Upper lobe of left lung (tissue), 6 donors: Measurements from ENCODE around the gene CACNB3. TPM values are rescaled to one million over a fixed set of nuclear protein-coding genes. Genes with fewer than 3 reads are reported as not detected.

Source experiments
- ATAC-seq, 2 donors: fragments of 200-7000 bp; cut with Tn5 transposase; one replicate each; pipeline ENCODE4 v1.9.1; 2022; ENCODE audit warnings: mild to moderate bottlenecking in 2 of 2, moderate library complexity in 2 of 2; ENCODE audit not compliant: low FRiP score in 2 of 2
- DNase-seq, 2 donors: peaks; one replicate each; pipeline ENCODE4 v3.0.0-alpha.2; 2019 to 2020
- H3K27ac ChIP-seq, 4 donors: fragments of 200-600 bp; sonication (generic); one replicate each; pipeline ENCODE4 v1.5.1; 2016 to 2019
- H3K27me3 ChIP-seq, 4 donors: fragments of 200-600 bp; sonication (generic); one replicate each; pipeline ENCODE4 v1.5.1; 2017 to 2019
- H3K36me3 ChIP-seq, 4 donors: fragments of 200-600 bp; sonication (generic); one replicate each; pipeline ENCODE4 v1.5.1; 2016 to 2019
- H3K4me1 ChIP-seq, 4 donors: fragments of 200-600 bp; sonication (generic); one replicate each; pipeline ENCODE4 v1.5.1; 2018 to 2019
- H3K4me3 ChIP-seq, 4 donors: fragments of 200-600 bp; sonication (generic); one replicate each; pipeline ENCODE4 v1.5.1; 2017 to 2019; ENCODE audit warnings: mild to moderate bottlenecking in 2 of 4, moderate library complexity in 1 of 4
- H3K9me3 ChIP-seq, 4 donors: fragments of 200-600 bp; sonication (generic); one replicate each; pipeline ENCODE4 v1.5.1; 2018 to 2019
- EP300 ChIP-seq, 4 donors: sonication (generic); formaldehyde crosslinking; IDR thresholded peaks; one replicate each; pipeline ENCODE4 v1.5.1; 2017; ENCODE audit warnings: antibody characterized with exemption in 4 of 4, control low read depth in 2 of 4
- POLR2A ChIP-seq, 4 donors: fragments of 450-650 bp; IDR thresholded peaks; one replicate each; pipeline ENCODE4 v1.5.1; 2016 to 2017; ENCODE audit warnings: antibody characterized with exemption in 4 of 4, mild to moderate bottlenecking in 2 of 4
- POLR2AphosphoS5 ChIP-seq, 2 donors: sonication (generic); formaldehyde crosslinking; IDR thresholded peaks; one replicate each; pipeline ENCODE4 v1.5.1; 2017; ENCODE audit warnings: antibody characterized with exemption in 2 of 2
- WGBS, 2 donors: methylation state at CpG; one replicate each; pipeline ENCODE4 v1.1.5; 2017 to 2018; 5-methylcytosine and 5-hydroxymethylcytosine counted together
- total RNA-seq, 6 donors: library from RNA; depleted of rRNA in 4 of 6; stranded (reverse); fragments of >200 nt in 4 of 6; gene quantifications; one replicate each; pipeline versions ENCODE4 v1.1.0 to v1.2.1, GENCODE V29; 2016 to 2021
- TF ChIP-seq, protein P1 (sequence below), 6 experiments: fragments of 450-650 bp in 4 of 6; fragments of 200-600 bp in 2 of 6; sonication (generic) in 2 of 6; IDR thresholded peaks; one replicate each; pipeline ENCODE4 v1.5.1; 2016 to 2019; ENCODE audit warnings: antibody characterized with exemption in 6 of 6
- donor health status: DM: no; HTN: no; CAD: no; lungs with moderate emphysema.
- donor health status: DM: no; HTN: yes; CAD: no; lungs with severe emphysema.

Gene CACNB3
- total RNA-seq, 6 donors from 2014 or later = 9.1 to 21.2 (median 14.3) TPM

GRCh38 chr12:48861111-48861510, 42.8 kb downstream of the CACNB3 start:
- H3K9me3 ChIP-seq = no peaks in the 10 kb centered on the region
- peaks cover 9 to 26% (median 15%) of the 10 kb centered on the region in 4 donors for H3K4me1 ChIP-seq
- H3K4me3 ChIP-seq = no peak overlapping the region
- H3K27me3 ChIP-seq = no peaks in the 10 kb centered on the region
- no peak overlapping the region for H3K27ac ChIP-seq
- 22 to 48% methylated on average over 2 of the region's 2 CpGs for WGBS, 2 donors
- peaks cover 3 to 12% (median 6%) of the 10 kb centered on the region in 4 donors for H3K36me3 ChIP-seq
- TF ChIP-seq EP300 (IDR thresholded peaks at IDR 0.05) = no peak
- TF ChIP-seq, protein P1, sequence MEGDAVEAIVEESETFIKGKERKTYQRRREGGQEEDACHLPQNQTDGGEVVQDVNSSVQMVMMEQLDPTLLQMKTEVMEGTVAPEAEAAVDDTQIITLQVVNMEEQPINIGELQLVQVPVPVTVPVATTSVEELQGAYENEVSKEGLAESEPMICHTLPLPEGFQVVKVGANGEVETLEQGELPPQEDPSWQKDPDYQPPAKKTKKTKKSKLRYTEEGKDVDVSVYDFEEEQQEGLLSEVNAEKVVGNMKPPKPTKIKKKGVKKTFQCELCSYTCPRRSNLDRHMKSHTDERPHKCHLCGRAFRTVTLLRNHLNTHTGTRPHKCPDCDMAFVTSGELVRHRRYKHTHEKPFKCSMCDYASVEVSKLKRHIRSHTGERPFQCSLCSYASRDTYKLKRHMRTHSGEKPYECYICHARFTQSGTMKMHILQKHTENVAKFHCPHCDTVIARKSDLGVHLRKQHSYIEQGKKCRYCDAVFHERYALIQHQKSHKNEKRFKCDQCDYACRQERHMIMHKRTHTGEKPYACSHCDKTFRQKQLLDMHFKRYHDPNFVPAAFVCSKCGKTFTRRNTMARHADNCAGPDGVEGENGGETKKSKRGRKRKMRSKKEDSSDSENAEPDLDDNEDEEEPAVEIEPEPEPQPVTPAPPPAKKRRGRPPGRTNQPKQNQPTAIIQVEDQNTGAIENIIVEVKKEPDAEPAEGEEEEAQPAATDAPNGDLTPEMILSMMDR (IDR thresholded peaks at IDR 0.05) = no peak
- TF ChIP-seq POLR2A (IDR thresholded peaks at IDR 0.05) = no peak
- no peak for TF ChIP-seq POLR2AphosphoS5 (IDR thresholded peaks at IDR 0.05)
- no peak for DNase-seq
- no peak for ATAC-seq

DNA sequence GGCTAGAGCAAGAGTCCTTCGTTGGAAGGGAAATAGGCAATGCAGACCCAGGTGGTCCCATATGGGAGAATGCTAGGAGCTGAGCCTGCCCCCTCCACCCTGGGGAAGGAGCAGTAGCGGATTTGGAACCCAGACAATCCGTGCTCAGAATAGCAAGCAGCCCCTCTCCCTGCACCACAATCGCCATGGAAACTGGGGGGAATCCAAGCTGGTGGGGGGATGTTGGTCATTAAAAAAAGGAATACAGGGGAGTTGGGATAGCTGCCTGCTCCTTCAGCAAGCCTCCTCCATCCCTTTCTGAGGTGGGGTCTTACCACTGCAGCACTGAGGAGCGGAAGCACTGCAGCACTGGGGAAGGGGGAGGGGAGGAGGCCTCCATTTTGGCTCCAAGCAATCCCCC, 44.5 kb downstream of the CACNB3 start:
- Histone ChIP-seq H3K36me3 (peaks cover under 1 to 9% (median 5%) of the 10 kb centered on the region in 4 donors), H3K27ac (no peak overlapping the region), H3K4me1 (peaks cover 9 to 28% (median 16%) of the 10 kb centered on the region in 4 donors), H3K4me3 (peak overlapping the region in 1 of 4 donors; percentile 80), H3K27me3 (no peaks in the 10 kb centered on the region), H3K9me3 (no peaks in the 10 kb centered on the region)
- 83 to 88% methylated on average over 5 of the region's 5 CpGs for WGBS, 2 donors
- DNase-seq (no peak), ATAC-seq (no peak)
- TF ChIP-seq POLR2AphosphoS5 (IDR thresholded peaks at IDR 0.05) (no peak), EP300 (IDR thresholded peaks at IDR 0.05) (no peak), POLR2A (IDR thresholded peaks at IDR 0.05) (no peak)
- TF ChIP-seq, protein P1 (IDR thresholded peaks at IDR 0.05) = no peak

- peaks cover 0 to 9% (median 4%) of the 10 kb centered on the region in 4 donors for H3K36me3 ChIP-seq
- no peaks in the 10 kb centered on the region for H3K9me3 ChIP-seq
- H3K4me1 ChIP-seq = peaks cover 9 to 28% (median 16%) of the 10 kb centered on the region in 4 donors
- WGBS, 2 donors = 82 to 86% methylated on average over 4 of the region's 4 CpGs
- H3K27me3 ChIP-seq = no peaks in the 10 kb centered on the region
- no peak for TF ChIP-seq POLR2AphosphoS5 (IDR thresholded peaks at IDR 0.05)
- TF ChIP-seq POLR2A (IDR thresholded peaks at IDR 0.05) = no peak
- TF ChIP-seq, protein P1 (IDR thresholded peaks at IDR 0.05) = no peak
- no peak for TF ChIP-seq EP300 (IDR thresholded peaks at IDR 0.05)
- DNase-seq = no peak
- H3K27ac ChIP-seq = no peak overlapping the region
- ATAC-seq = no peak
- H3K4me3 ChIP-seq = peak overlapping the region in 1 of 4 donors; percentile 80
These were observed 45.0 kb downstream of the CACNB3 start for GRCh38 chr12:48863291-48863690.

DNA sequence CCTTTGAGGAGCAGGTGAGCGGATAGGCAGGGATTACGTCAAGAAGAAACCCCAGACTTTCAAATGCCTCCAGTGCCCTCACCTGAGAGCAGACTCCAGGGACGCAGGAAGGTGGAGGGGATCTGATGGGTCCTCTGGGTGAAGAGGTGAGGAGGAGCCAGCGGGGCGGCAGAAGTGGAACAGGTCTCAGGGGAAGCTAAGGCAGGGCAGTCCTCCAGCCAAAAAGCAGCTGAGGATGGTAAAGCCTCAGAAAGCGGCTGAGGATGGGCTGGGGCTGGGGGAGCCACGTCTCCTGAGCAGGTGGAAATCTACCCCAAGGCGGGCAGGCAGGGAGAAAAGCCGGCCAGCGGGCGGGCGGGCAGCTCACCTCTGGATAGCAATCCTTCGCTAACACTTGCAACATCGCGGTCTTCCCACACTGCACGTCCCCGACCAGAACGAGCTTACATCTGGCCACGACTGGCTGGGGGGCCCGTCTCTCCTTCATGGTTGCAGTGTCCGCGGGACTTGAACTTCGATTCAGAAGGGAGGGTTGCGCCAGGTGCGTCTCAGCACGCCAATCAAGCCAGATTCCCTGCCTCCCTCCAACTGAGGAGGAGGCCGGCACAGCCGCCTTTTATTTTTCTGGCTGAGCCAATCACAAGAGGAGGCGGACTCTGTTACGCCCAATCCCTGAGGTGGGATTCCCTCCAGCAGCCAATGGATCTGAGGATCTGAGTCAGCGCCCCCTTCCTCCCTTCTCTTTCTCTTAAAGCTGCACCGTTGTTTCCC, 47.2 kb downstream of the CACNB3 start, which contains the start of gene RND1:
RND1 (minus strand) TSS at position 590 of the 771 bp plus-strand sequence; CDS start at position 487, 103 bp downstream.
- peak within 1 kb of the TSS in 3 of 4 donors; percentile 35 to 76 (median 64) for H3K27ac ChIP-seq

More for the DNA sequence above, 47.2 kb downstream of the CACNB3 start, which contains the start of gene RND1:
- Histone ChIP-seq H3K27me3 (no peaks in the 10 kb centered on the region), H3K4me3 (peak within 1 kb of the TSS; percentile 26 to 80 (median 58)), H3K4me1 (peaks cover 9 to 28% (median 16%) of the 10 kb centered on the region in 4 donors), H3K9me3 (no peaks in the 10 kb centered on the region), H3K36me3 (peaks cover 0 to 9% (median 1%) of the 10 kb centered on the region in 4 donors)
- DNase-seq (peak; percentile 86 to 91), ATAC-seq (peak; percentile 94 to 98)
- TF ChIP-seq EP300 (IDR thresholded peaks at IDR 0.05) = peak in 1 of 4 donors; percentile 13
- TF ChIP-seq POLR2AphosphoS5 (IDR thresholded peaks at IDR 0.05) = peak; percentile 91 to 100
- peak in 3 of 4 donors; percentile 88 to 98 (median 97) for TF ChIP-seq POLR2A (IDR thresholded peaks at IDR 0.05)
- TF ChIP-seq, protein P1 (IDR thresholded peaks at IDR 0.05) = peak in 2 of 6 experiments; percentile 15 to 19
- 1 to 2% methylated on average over 23 to 32 of the region's 32 CpGs for WGBS, 2 donors
